HG03575 (cell line): ENCODE results near the gene SDK2.
"Not testable (repeated sequence)": the region's sequence is repeated elsewhere in the genome, so short reads cannot be mapped to it uniquely, and the experiment has no call there.

Experiments used
- ATAC-seq: cut with Tn5 transposase; IDR thresholded peaks from one replicate; pipeline ENCODE4 v1.9.1; 2021; ENCODE audit not compliant: unreplicated experiment, insufficient number of reproducible peaks, low FRiP score; ENCODE audit errors: extremely low read depth

The SDK2 gene

GRCh38 chr17:73455050-73455687 lies 189.1 kb downstream of the SDK2 start:
- no peak for ATAC-seq

GRCh38 chr17:73453494-73453893 lies 190.8 kb downstream of the SDK2 start:
- ATAC-seq, result not testable (repeated sequence)

GRCh38 chr17:73453090-73453489 lies 191.2 kb downstream of the SDK2 start:
- ATAC-seq, result no peak

GRCh38 chr17:73452009-73452408 lies 192.2 kb downstream of the SDK2 start:
- no peak for ATAC-seq

- no peak for ATAC-seq
Observed at GRCh38 chr17:73447319-73447718, 196.9 kb downstream of the SDK2 start.

GRCh38 chr17:73446617-73447016 lies 197.6 kb downstream of the SDK2 start:
- ATAC-seq, result no peak

- ATAC-seq, result no peak
Observed at GRCh38 chr17:73445466-73445865, 198.8 kb downstream of the SDK2 start.

GRCh38 chr17:73444021-73444420 lies 200.2 kb downstream of the SDK2 start:
- ATAC-seq, result no peak

- no peak for ATAC-seq
Observed at GRCh38 chr17:73439597-73439996, 204.6 kb downstream of the SDK2 start.

GRCh38 chr17:73437826-73438225 lies 206.4 kb downstream of the SDK2 start:
- no peak for ATAC-seq

GRCh38 chr17:73436954-73437353 lies 207.3 kb downstream of the SDK2 start:
- ATAC-seq, result no peak

GRCh38 chr17:73435412-73435811 lies 208.8 kb downstream of the SDK2 start:
- ATAC-seq, result no peak

- no peak for ATAC-seq
Observed at GRCh38 chr17:73434154-73434553, 210.1 kb downstream of the SDK2 start.

- no peak for ATAC-seq
Observed at GRCh38 chr17:73433501-73433900, 210.7 kb downstream of the SDK2 start.

- ATAC-seq, result no peak
Observed at GRCh38 chr17:73432624-73433190, 211.5 kb downstream of the SDK2 start.

GRCh38 chr17:73431401-73432205 lies 212.6 kb downstream of the SDK2 start:
- ATAC-seq, result no peak

GRCh38 chr17:73430848-73431247 lies 213.4 kb downstream of the SDK2 start:
- ATAC-seq, result no peak

- no peak for ATAC-seq
Observed at GRCh38 chr17:73430165-73430680, 214.0 kb downstream of the SDK2 start.

GRCh38 chr17:73429440-73430164 lies 214.6 kb downstream of the SDK2 start:
- no peak for ATAC-seq
